ENCODE data around the gene USF1. TPM values are rescaled to one million over a fixed set of nuclear protein-coding genes. Genes with fewer than 3 reads are reported as not detected.

The USF1 gene
- total RNA-seq, 1 donor from 2014 or later = 57.2 TPM

GRCh38 chr1:161044908-161045735 is 655 bp downstream of the USF1 start:
- Mint-ChIP-seq H3K4me3 (ENCODE audit: unreplicated experiment) (peak overlapping the region; percentile 93), H3K27me3 (ENCODE audit: unreplicated experiment) (no peaks in the 10 kb centered on the region), H3K4me1 (ENCODE audit: unreplicated experiment) (peaks cover 14% of the 10 kb centered on the region), H3K9me3 (ENCODE audit: unreplicated experiment) (peaks cover 24% of the 10 kb centered on the region), H3K27ac (ENCODE audit: unreplicated experiment) (peak overlapping the region; percentile 100), H3K36me3 (ENCODE audit: unreplicated experiment) (peaks cover 15% of the 10 kb centered on the region)
- TF ChIP-seq CTCF (IDR thresholded peaks at IDR 0.05) = no peak
- DNase-seq (ENCODE audit: extremely low spot score, unreplicated experiment) = no peak

DNA sequence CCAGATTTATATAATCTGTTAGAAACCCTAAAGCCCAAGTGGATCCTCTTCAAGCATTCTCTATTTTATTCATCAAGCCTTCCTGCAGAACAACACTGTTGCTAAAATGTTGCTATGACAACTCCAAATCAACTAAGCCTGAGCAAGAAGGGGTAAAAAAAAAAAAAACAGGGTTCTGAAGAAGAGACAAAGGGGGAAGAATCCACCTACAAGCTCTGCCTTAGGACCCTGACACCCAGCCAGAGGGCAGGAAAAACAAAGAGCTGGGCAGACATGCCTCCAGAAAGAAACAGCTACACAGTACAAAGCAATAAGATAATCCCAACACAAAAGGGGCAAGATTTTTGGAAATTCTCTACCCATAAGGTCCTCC is 1.3 kb downstream of the USF1 start:
- Mint-ChIP-seq H3K27me3 (ENCODE audit: unreplicated experiment) (no peaks in the 10 kb centered on the region), H3K4me3 (ENCODE audit: unreplicated experiment) (peak overlapping the region; percentile 93), H3K27ac (ENCODE audit: unreplicated experiment) (peak overlapping the region; percentile 100), H3K9me3 (ENCODE audit: unreplicated experiment) (peaks cover 20% of the 10 kb centered on the region), H3K4me1 (ENCODE audit: unreplicated experiment) (peaks cover 14% of the 10 kb centered on the region), H3K36me3 (ENCODE audit: unreplicated experiment) (peaks cover 21% of the 10 kb centered on the region)
- TF ChIP-seq CTCF (IDR thresholded peaks at IDR 0.05) = no peak
- no peak for DNase-seq (ENCODE audit: extremely low spot score, unreplicated experiment)

DNA sequence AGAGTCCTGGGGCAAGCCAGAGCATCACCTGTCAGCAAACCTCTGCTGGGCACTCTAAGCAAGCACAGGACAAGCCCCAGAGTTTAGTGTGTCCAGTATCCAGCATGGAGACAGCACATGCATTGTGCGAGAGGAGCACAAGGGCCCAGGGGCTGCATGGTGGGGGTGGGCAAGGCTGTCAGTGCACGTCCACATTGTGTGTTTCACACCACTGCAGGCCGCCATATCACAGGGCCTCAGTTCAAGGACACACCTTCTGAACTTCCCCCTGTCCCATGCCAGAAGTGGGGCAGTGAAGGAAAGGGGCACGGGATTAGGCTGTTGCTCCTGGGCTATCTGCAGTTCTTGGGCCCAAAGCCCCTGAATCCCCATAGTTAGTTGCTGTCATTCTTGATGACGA is 6.2 kb downstream of the USF1 start:
- no peak overlapping the region for H3K27ac Mint-ChIP-seq (ENCODE audit: unreplicated experiment)
- no peak overlapping the region for H3K4me3 Mint-ChIP-seq (ENCODE audit: unreplicated experiment)

GRCh38 chr1:161039154-161039545 is 6.6 kb downstream of the USF1 start:
- H3K36me3 Mint-ChIP-seq (ENCODE audit: unreplicated experiment) = peaks cover 24% of the 10 kb centered on the region
- no peak for TF ChIP-seq CTCF (IDR thresholded peaks at IDR 0.05)
- H3K27ac Mint-ChIP-seq (ENCODE audit: unreplicated experiment) = no peak overlapping the region
- no peaks in the 10 kb centered on the region for H3K27me3 Mint-ChIP-seq (ENCODE audit: unreplicated experiment)
- H3K4me3 Mint-ChIP-seq (ENCODE audit: unreplicated experiment) = no peak overlapping the region
- no peak for DNase-seq (ENCODE audit: extremely low spot score, unreplicated experiment)
- peaks cover 7% of the 10 kb centered on the region for H3K4me1 Mint-ChIP-seq (ENCODE audit: unreplicated experiment)
- no peaks in the 10 kb centered on the region for H3K9me3 Mint-ChIP-seq (ENCODE audit: unreplicated experiment)

More for the DNA sequence above, 6.2 kb downstream of the USF1 start:
- peaks cover 24% of the 10 kb centered on the region for H3K36me3 Mint-ChIP-seq (ENCODE audit: unreplicated experiment)
- no peak for DNase-seq (ENCODE audit: extremely low spot score, unreplicated experiment)
- H3K4me1 Mint-ChIP-seq (ENCODE audit: unreplicated experiment) = peaks cover 11% of the 10 kb centered on the region
- no peaks in the 10 kb centered on the region for H3K27me3 Mint-ChIP-seq (ENCODE audit: unreplicated experiment)
- H3K9me3 Mint-ChIP-seq (ENCODE audit: unreplicated experiment) = no peaks in the 10 kb centered on the region
- no peak for TF ChIP-seq CTCF (IDR thresholded peaks at IDR 0.05)

DNA sequence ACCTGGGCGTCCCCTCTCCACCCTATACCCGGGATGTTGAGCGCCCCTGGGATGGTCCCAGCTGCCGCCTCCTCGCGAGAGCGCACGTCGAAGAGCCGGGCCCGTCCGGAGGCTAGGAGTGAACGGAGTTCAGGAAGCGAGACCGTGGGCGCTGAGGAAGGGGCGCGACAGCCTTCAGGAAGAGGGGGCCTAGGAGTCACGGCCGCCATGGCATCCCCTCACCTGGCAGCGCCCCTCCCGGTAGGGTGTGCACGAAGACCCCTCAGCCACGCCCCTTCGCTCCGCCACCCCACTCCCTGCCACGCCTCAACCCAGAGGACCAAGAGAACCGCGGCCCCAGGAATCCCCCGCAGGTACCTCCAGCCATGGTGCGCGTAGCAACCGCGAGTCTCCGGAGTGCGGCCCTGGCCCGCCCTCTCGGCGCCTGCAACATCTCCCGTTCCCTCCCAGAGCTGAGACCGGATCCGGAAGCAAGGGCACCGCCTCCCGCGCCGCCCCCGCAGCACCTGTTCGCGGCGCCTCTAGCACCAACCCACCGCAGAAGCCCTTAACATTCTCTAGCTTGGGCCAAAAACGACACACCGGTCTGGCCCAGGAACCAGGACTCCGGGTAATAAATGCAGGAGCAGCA is 7.1 kb downstream of the USF1 start, which contains the start of gene TSTD1:
Gene TSTD1 (minus strand): TSS at position 442 of the 631 bp plus-strand sequence. CDS start 75 bp downstream, at position 367.
- no peak for DNase-seq (ENCODE audit: extremely low spot score, unreplicated experiment)
- H3K27me3 Mint-ChIP-seq (ENCODE audit: unreplicated experiment) = no peaks in the 10 kb centered on the region
- H3K4me1 Mint-ChIP-seq (ENCODE audit: unreplicated experiment) = peaks cover 5% of the 10 kb centered on the region
- TF ChIP-seq CTCF (IDR thresholded peaks at IDR 0.05) = no peak
- H3K36me3 Mint-ChIP-seq (ENCODE audit: unreplicated experiment) = peaks cover 24% of the 10 kb centered on the region
- H3K4me3 Mint-ChIP-seq (ENCODE audit: unreplicated experiment) = no peak within 1 kb of the TSS
- no peak within 1 kb of the TSS for H3K27ac Mint-ChIP-seq (ENCODE audit: unreplicated experiment)
- H3K9me3 Mint-ChIP-seq (ENCODE audit: unreplicated experiment) = no peaks in the 10 kb centered on the region

All from osteocyte (in vitro differentiated cells).